ENCODE measurements around the gene TRABD.

TRABD gene

GRCh38 chr22:50186181-50186714 is 535 bp downstream of the TRABD start:
- no peak for DNase-seq (ENCODE audit: low spot score)
- FAIRE-seq: no peak

DNA sequence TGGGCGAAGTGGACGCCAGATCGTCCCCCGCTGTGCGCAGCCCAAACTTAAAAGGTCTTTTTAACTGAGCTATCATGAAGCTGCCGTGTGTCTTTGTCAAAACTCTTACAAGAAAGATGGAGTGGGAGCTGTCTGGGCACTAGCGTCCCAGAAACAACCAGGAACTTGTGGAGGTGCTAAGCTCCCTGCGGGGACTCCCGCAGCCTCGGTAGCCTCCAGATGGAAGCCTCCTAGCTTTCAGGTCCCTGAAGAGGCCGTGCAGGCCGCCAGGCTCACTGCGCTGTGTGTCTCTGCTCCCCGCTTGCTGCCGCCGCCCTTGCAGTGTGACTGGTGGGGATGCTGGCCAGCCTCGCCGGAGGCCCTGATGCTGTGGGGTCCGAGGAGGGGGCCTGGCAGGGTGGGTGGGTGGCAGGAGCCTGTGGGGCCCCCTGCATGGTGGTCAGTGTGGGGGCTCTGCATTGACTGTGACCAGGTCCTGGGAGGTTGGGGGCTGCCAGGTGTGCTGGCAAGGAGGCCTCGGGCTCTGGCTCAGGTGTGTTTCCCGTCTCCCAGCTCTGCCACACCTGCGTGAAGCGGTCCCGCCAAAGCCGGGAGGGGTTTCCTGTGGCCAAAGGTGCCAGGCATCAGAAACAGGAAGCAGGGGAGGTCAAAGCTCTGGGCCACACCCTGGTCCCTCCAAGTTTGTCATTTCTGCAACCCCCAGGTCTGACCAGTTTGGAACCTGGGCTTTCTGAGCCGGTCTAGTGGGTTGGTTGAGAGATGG is 1.2 kb downstream of the TRABD start:
- no peak for DNase-seq (ENCODE audit: low spot score)
- FAIRE-seq: no peak

DNA sequence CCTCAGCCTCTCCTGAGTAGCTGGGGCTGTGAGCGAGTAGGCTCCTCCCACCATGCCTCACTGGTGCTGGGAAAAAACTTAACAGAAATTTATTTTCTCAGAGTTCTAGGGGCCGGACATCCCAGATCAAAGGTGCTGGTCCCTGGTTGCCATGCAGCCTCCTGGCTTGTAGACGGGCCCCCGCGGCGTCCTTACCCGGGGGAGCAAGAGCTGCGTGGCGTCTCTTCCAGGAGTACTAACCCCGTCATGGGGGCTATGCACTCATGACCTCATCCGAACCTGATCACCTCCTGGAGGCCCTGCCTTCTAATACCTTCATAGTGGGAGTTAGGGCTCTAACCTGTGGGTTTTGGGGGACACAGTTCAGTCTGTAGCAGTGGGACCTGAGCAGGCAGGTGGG is 2.6 kb downstream of the TRABD start:
- FAIRE-seq: no peak
- DNase-seq (ENCODE audit: low spot score): no peak

DNA sequence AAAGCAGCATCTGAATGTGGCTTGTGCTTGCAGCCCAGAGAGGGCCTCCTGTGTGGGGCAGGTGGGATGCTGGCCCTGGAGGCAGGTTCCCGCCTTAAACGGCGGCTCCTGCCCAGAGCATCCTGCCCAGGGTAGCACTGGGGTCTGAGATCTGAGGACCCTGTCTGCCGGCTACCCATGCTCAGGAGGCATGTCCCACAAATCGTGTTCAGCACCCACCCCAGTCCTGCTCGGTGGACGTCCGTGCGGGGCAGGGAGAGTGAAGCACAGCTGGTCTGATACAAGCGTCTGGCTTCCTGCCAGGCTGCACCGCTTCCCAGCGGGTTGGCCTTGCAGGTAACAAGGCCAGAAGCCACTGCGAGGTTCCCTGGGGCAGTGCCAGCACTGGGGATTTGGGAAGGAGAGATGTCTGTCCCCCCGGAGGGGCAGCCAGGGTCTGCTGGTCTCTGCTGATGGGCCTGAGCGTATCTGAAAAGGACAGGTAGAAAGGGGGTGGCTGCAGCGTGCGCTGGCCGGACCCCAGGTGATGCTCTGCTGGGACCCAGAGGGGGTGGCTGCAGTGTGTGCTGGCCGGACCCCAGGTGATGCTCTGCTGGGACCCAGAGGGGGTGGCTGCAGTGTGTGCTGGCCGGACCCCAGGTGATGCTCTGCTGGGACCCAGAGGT is 3.6 kb downstream of the TRABD start:
- FAIRE-seq (no peak), DNase-seq (ENCODE audit: low spot score) (no peak)

DNA sequence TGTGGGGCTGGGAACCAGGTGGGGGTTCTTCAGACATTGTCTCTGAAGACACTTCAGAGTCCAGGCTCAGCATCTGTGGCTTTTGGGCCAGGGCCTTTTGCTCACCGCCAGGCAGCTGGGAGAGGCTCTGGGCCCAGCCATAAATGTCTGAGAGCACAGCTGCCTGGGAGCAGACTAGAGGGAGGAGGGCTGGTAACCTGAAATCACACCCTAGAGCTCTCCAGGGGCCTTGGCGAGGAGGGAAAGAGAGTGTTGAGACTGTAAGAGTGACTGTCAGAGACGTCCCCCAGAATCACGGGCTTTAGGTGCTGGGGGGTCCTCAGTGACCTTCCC is 4.1 kb downstream of the TRABD start:
- FAIRE-seq (no peak), DNase-seq (ENCODE audit: low spot score) (no peak)

GRCh38 chr22:50190182-50190940 is 4.6 kb downstream of the TRABD start:
- no peak for DNase-seq (ENCODE audit: low spot score)
- FAIRE-seq: no peak

- DNase-seq (ENCODE audit: low spot score): no peak
- FAIRE-seq: no peak
These were observed 5.4 kb downstream of the TRABD start for GRCh38 chr22:50190941-50191741.

GRCh38 chr22:50192436-50193204 is 6.9 kb downstream of the TRABD start:
- DNase-seq (ENCODE audit: low spot score): no peak
- FAIRE-seq: no peak

- FAIRE-seq: no peak
- DNase-seq (ENCODE audit: low spot score): no peak
These were observed 7.9 kb downstream of the TRABD start for GRCh38 chr22:50193621-50194020.

DNA sequence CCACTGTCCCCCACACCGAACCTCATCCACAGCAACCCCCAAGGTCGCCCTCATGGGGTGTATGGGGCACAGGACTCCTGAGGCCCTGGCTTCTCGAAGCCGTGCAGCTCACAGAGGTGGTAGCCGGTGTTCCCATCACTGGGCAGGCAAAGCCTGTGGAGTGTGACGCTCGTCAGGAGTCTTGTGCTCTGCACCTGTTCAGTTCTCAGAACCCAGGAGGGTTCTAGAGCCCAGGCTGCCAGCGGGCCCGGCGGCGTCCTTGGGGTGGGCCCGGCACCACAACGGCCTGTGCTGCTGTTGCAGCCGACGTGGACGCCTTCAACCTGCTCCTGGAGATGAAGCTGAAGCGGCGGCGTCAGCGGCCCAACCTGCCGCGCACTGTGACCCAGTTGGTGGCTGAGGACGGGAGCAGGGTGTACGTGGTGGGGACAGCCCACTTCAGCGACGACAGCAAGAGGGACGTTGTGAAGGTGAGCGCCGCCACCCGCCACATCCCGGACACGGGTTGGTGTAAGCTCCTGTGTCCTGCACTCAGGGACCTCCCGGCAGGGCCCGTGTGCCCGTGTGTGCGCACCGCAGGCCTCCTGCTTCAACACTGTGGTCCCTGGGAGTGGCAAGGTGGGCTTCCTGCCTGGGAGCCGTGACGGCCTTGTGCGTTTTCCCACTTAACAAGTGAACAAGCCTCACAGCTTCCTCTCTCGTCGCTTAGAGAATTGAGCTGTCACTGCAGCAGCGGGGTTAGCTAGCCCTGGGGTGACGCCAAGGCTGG is 8.5 kb downstream of the TRABD start:
- no peak for DNase-seq (ENCODE audit: low spot score)
- no peak for FAIRE-seq

- DNase-seq (ENCODE audit: low spot score) (no peak), FAIRE-seq (no peak)
These were observed 10.5 kb downstream of the TRABD start for GRCh38 chr22:50196256-50196655.

DNA sequence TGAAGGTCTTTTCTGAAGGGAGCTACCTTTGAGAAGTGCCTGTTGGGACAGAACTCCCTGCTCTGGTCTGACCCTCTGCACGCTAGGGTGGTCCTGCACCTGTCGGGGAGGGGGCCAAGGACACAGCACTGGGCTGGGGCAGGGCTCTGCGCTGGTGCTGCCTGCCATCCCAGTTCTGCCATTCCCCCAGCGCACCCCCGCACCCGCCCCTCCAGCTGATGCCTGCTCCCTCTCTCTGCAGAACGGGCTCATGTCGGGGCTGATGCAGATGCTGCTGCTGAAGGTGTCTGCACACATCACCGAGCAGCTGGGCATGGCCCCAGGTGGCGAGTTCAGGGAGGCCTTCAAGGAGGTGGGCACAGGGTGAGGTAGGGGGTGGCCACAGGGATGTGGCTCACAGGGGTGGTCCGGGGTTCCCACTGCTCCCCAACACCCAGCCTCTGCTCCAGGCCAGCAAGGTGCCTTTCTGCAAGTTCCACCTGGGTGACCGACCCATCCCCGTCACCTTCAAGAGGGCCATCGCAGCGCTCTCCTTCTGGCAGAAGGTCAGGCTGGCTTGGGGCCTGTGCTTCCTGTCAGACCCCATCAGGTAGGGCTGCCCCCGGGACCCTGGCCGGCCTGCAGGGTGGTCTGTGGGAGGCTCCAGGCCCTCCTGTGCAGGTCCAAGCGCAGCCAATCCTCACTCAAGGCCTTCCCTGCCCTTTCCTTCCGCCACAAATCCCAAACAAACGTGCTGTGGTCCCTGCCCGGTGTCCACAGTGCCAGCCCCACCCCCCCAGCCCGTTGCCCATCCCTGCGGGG is 11.5 kb downstream of the TRABD start:
- FAIRE-seq: no peak

DNA sequence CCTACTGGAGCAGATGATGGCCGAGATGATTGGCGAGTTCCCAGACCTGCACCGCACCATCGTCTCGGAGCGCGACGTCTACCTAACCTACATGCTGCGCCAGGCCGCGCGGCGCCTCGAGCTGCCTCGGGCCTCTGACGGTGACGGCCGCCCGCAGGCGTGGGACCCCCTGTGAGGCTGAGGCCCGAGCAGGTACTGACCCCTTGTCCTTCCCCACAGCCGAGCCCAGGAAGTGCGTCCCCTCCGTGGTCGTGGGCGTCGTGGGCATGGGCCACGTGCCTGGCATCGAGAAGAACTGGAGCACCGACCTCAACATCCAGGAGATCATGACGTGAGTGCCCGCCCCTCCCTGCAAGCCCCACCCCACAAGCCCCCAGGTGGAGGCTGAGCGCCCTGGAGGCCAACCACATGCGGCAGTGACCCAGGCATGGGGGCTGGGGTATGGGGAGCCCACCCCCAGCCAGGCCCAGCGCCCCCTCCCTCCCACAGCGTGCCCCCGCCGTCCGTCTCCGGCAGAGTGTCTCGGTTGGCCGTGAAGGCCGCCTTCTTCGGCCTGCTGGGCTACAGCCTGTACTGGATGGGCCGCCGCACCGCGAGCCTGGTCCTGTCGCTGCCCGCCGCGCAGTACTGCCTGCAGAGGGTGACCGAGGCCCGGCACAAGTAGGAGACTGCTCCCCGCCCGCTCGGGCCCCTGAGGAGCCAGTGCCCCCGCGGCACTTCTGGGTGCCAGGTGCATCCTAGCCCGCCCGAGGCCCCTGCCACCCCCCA is 12.3 kb downstream of the TRABD start:
- DNase-seq (ENCODE audit: low spot score) (no peak), FAIRE-seq (no peak)

More for the DNA sequence above, 11.5 kb downstream of the TRABD start:
- DNase-seq (ENCODE audit: low spot score): no peak

- FAIRE-seq (no peak), DNase-seq (ENCODE audit: low spot score) (no peak)
These were observed 12.9 kb downstream of the TRABD start for GRCh38 chr22:50198624-50199017.

GRCh38 chr22:50199251-50199721 is 13.6 kb downstream of the TRABD start:
- no peak for DNase-seq (ENCODE audit: low spot score)
- no peak for FAIRE-seq

DNA sequence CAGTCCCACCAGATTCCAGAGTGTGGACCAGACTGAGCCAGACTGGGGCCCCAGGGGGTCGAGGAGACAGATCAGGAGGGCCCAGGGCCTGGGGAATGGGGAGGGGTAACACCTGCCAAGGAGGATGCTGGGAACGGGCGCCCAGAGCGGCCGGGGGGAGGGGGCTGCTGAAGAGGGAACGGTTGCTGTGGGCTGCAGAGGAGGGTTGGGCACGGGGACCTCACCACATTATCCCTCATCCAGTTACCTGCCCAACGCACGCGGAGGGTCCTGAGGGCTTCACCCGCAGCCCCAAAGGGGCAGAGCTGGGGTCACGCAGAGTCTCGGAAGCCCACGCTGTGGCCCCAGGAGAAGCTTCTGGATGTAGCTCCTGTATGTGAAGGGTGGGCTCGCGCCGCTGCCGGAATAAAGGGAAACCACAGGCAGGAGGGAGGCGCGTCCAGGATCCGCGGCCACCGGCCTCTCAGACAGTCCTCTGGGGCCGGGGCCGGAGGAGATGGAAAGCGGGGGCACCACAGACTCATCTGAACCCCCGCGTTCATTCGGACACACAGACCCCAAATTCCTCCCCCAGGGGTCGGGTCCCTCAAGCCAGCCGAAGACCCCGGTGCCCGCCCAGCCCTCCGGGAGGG is 14.2 kb downstream of the TRABD start:
- no peak for FAIRE-seq
- no peak for DNase-seq (ENCODE audit: low spot score)

DNA sequence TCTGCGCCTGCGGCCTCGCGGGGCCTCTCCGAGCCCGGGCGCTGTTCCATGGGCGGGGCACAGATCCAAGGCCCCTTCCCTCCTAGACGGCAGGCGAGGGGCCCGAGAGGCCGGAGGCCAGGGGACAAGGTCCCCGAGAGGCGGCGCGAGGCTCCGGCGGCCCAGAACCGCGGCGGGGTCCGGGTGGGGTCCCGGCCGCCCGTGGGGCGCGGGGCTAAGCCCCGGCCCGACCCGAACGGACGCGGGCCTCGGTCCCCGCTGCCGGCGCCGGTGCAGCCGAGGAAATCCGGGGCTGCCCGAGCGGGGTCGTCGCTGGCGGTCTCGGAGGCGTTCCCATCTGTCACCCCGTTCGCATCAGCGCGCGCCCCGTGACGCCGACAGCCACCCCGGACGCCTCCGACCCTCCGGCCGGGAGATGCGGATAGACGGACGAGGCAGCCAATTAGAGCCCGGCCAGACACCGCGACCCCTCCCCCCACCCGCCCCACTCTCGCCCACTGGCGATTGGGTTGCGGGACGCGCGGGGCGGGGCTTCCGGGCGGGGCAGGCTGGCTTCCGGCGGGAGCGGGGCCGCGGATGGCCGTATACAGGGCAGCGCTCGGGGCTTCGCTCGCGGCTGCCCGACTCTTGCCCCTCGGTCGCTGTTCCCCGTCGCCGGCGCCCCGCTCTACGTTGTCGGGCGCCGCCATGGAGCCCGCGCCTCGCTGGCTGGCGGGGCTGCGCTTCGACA is 14.9 kb downstream of the TRABD start, which contains the start of gene SELENOO:
TSS of gene SELENOO (plus strand) at position 551 of the 730 bp plus-strand sequence. CDS start at position 577, 26 bp downstream.
- FAIRE-seq: no peak
- DNase-seq (ENCODE audit: low spot score): peak; percentile 99
